ENCODE results near the gene CD80.
"Not testable (repeated sequence)": the region's sequence is repeated elsewhere in the genome, so short reads cannot be mapped to it uniquely, and the experiment has no call there.

DNA sequence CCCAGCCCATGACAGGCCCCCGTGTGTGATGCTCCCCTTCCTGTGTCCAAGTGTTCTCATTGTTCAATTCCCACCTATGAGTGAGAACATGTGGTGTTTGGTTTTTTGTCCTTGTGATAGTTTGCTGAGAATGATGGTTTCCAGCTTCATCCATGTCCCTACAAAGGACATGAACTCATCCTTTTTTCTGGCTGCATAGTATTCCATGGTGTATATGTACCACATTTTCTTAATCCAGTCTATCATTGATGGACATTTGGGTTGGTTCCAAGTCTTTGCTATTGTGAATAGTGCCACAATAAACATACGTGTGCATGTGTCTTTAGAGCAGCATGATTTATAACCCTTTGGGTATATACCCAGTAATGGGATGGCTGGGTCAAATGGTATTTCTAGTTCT is 3.9 kb upstream of the CD80 start:
- not testable (repeated sequence) for TF ChIP-seq CTCF (IDR thresholded peaks at IDR 0.05); CHD2 (IDR thresholded peaks at IDR 0.05; ENCODE audit: low read length, partially characterized antibody); MEF2A (IDR thresholded peaks at IDR 0.05; ENCODE audit: borderline replicate concordance, low read depth); YY1 (IDR thresholded peaks at IDR 0.05; ENCODE audit: low read depth); REST (IDR thresholded peaks at IDR 0.05; ENCODE audit: low read depth, low read length); EP300 (IDR thresholded peaks at IDR 0.05; ENCODE audit: borderline replicate concordance in 1 of 2, low read depth in 1 of 2, low read length in 1 of 2); GABPA (IDR thresholded peaks at IDR 0.05; ENCODE audit: low read depth); POLR2AphosphoS5 (IDR thresholded peaks at IDR 0.05; ENCODE audit: low read depth, low read length); PBX3 (IDR thresholded peaks at IDR 0.05); SMC3 (IDR thresholded peaks at IDR 0.05; ENCODE audit: low read depth, low read length); FOSL2 (IDR thresholded peaks at IDR 0.05; ENCODE audit: borderline replicate concordance, low read depth)

Data from SK-N-SH (cell line).